GM18511 (cell line): ENCODE data around the gene PORCN.
A peak's percentile ranks its signal among the peaks of the same experiment; 100 is the strongest.
"Not testable (repeated sequence)": the region's sequence is repeated elsewhere in the genome, so short reads cannot be mapped to it uniquely, and the experiment has no call there.

Experiments used
- ATAC-seq: cut with Tn5 transposase; IDR thresholded peaks from one replicate; pipeline ENCODE4 v1.9.1; 2021; ENCODE audit warnings: mild to moderate bottlenecking, moderate library complexity; ENCODE audit not compliant: unreplicated experiment

PORCN gene

DNA sequence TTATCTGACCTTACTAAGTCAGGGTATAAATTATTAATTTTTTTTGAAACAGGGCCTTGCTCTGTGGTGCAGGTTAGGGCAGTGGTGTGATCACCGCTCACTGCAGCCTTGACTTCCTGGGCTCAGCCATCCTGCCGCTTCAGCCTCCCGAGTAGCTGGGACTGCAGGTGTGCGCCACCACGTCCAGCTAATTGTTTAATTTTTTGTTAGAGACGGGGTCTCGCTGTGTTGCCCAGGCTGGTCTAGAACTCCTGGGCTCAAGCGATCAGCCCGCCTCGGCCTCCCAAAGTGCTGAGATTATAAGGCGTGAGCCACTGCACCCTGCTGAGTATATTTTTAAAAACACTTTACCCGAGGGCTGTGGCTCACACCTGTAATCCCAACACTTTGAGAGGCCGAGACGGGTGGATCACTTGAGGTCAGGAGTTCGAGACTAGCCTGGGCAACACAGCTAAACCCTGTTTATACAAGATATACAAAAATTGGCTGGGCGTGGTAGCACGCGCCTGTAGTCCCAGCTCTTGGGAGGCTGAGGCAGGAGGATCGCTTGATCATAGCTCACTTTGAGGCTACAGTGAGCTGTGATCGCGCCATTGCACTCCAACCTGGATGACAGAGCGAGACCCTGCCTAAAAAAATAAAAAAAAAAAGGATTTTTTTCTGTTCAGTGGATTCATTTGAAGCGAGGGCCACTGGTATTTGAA, 30.0 kb downstream of the PORCN start:
- ATAC-seq: no peak

DNA sequence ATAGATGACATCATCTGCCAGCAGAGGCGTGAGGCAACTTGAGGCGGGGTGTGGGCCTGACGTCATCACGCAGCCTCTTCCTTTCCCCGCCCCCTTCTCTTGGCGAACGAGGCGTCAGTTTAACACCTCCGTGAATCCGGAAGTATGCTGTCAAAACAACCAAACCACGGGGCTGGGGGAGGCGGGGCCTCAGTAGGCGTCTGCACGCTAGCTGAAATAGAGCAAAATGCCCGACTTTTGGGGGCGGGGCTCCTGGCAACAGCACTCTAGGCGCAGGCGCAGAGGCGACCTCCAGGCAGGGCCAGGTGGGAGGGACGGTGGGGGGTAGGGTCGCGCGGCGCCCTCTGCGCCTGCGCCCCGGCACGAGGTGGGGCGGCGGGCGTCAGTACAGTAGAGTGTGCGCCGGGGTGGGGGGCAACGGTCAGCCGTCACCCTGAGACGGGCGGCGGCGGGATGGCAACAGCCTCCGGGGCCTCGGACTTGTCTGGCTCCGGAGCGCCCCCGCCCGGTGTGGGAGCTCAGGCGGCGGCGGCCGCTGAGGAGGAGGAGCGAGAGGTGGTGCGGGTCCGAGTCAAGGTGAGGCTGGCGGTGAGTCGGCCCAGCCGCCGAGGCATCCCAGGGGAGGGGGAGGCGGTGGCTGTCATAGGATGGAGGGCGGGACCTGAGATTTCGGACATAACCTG, 30.7 kb downstream of the PORCN start, which contains the start of gene TBC1D25:
Gene TBC1D25, plus strand, starts transcription at position 370 of the 683 bp plus-strand sequence. Its CDS starts 84 bp downstream, at position 454.
- peak; percentile 81 for ATAC-seq

GRCh38 chrX:48540028-48540375, 31.2 kb downstream of the PORCN start:
- ATAC-seq: peak; percentile 39

- ATAC-seq: no peak
These were observed 31.7 kb downstream of the PORCN start for GRCh38 chrX:48540480-48540879.

DNA sequence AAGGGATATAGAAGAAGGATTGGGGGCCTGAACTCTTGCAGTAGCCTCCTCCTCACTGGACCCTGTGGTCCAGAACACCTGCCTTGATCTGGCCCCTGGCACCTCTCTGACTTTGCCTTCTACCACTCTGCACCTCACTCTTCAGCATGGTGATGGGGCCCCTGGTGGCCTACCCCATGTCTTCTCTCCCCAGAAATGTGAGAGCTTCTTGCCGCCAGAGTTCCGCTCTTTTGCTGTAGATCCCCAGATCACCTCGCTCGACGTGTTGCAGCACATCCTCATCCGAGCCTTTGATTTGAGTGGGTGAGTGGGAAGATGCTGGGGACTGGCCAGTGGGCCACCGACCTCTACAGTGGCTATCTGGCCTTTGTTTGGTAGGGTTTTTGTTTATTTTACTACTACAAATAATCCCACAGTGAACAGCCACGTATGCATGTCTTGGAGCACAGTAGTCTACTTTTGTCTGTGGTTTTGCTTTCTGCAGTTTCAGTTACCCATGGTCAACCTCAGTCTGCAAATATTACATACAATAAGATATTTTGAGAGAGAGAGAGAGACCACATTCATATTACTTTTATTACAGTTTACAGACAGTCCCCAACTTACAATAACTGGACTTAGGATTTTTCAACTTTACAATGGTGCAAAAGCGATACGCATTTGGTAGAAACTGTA, 32.5 kb downstream of the PORCN start:
- ATAC-seq: no peak

- no peak for ATAC-seq
These were observed 40.1 kb downstream of the PORCN start for GRCh38 chrX:48548871-48549270.

- not testable (repeated sequence) for ATAC-seq
These were observed 47.0 kb downstream of the PORCN start for GRCh38 chrX:48555731-48556325.

- no peak for ATAC-seq
These were observed 49.5 kb downstream of the PORCN start for GRCh38 chrX:48558271-48558670.

DNA sequence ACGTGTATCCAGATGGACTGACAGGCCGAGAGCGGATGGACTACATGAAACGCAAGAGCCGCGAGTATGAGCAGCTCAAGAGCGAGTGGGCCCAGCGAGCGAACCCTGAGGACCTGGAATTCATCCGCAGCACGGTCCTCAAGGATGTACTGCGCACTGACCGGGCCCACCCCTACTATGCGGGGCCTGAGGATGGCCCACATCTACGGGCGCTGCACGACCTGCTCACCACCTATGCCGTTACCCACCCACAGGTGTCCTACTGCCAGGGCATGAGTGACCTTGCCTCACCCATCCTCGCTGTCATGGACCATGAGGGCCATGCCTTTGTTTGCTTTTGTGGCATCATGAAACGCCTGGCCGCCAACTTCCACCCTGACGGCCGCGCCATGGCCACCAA, 50.8 kb downstream of the PORCN start:
- no peak for ATAC-seq

GRCh38 chrX:48560056-48560455, 51.3 kb downstream of the PORCN start:
- ATAC-seq: no peak

DNA sequence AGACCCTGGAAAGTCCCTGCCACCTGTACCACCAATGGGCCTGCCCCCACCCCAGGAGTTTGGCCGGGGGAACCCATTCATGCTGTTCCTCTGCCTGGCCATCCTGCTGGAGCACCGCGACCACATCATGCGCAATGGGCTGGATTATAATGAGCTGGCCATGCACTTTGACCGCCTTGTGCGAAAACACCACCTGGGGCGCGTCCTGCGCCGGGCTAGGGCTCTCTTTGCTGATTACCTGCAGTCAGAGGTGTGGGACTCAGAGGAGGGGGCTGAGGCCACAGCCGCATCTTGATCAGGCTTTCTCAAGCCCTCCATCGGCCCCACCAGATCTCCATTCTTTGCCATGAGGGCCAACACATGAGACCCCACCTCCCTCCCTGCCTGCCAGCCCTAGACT, 51.9 kb downstream of the PORCN start:
- ATAC-seq: no peak

- ATAC-seq: peak; percentile 30
These were observed 61.2 kb downstream of the PORCN start for GRCh38 chrX:48569958-48570357.
